ENCODE measurements around the gene TRDN. TPM values are rescaled to one million over a fixed set of nuclear protein-coding genes. Genes with fewer than 3 reads are reported as not detected.
"Not testable (repeated sequence)": the region's sequence is repeated elsewhere in the genome, so short reads cannot be mapped to it uniquely, and the experiment has no call there.

TRDN gene
- total RNA-seq, 1 donor from 2014 or later = not detected

GRCh38 chr6:123589317-123589716 is 47.4 kb downstream of the TRDN start:
- H3K36me3 ChIP-seq (ENCODE audit: control insufficient read depth, insufficient read depth, low read length) = no peaks in the 10 kb centered on the region
- no peak for DNase-seq (ENCODE audit: low read depth)
- TF ChIP-seq CTCF (IDR thresholded peaks at IDR 0.05; ENCODE audit: insufficient read depth, low read length, poor library complexity, severe bottlenecking) = no peak
- H3K4me3 ChIP-seq (ENCODE audit: low read depth, low read length) = no peak overlapping the region
- H3K27me3 ChIP-seq (ENCODE audit: control insufficient read depth, insufficient read depth, low read length) = no peaks in the 10 kb centered on the region

DNA sequence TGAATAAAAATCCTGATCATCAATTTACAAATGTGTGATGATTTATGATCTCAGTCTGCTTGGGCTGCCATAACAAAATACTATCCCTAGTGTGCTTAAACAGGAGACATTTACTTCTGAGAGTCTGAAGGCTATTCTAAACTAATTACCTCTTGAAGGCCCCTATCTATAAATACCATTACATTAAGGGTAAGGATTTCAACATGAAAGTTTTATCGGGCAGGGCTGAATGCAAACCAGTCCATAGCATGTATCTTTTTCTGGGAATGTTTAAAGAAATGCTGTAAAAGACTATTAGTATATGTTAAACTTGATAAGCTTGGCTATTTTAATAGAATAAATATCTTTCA is 48.2 kb downstream of the TRDN start:
- no peak for DNase-seq (ENCODE audit: low read depth)
- no peak for TF ChIP-seq CTCF (IDR thresholded peaks at IDR 0.05; ENCODE audit: insufficient read depth, low read length, poor library complexity, severe bottlenecking)
- Histone ChIP-seq H3K4me3 (ENCODE audit: low read depth, low read length) (no peak overlapping the region), H3K36me3 (ENCODE audit: control insufficient read depth, insufficient read depth, low read length) (no peaks in the 10 kb centered on the region), H3K27me3 (ENCODE audit: control insufficient read depth, insufficient read depth, low read length) (no peaks in the 10 kb centered on the region)

GRCh38 chr6:123587838-123588545 is 48.8 kb downstream of the TRDN start:
- Histone ChIP-seq H3K36me3 (ENCODE audit: control insufficient read depth, insufficient read depth, low read length) (no peaks in the 10 kb centered on the region), H3K27me3 (ENCODE audit: control insufficient read depth, insufficient read depth, low read length) (no peaks in the 10 kb centered on the region), H3K4me3 (ENCODE audit: low read depth, low read length) (no peak overlapping the region)
- no peak for TF ChIP-seq CTCF (IDR thresholded peaks at IDR 0.05; ENCODE audit: insufficient read depth, low read length, poor library complexity, severe bottlenecking)
- no peak for DNase-seq (ENCODE audit: low read depth)

DNA sequence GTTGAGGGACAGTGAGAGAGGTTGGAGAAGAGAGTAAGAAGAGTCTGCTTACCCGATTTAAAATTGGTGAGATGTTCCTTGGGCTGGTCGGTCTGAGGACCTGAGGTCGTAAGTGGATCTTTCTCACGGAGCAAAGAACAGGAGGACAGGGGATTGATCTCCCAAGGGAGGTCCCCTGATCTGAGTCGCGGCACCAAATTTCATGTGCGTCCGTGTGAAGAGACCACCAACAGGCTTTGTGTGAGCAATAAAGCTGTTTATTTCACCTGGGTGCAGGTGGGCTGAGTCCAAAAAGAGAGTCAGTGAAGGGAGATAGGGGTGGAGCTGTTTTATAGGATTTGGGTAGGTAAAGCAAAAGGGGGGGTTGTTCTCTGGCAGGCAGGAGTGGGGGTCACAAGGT is 49.3 kb downstream of the TRDN start:
- not testable (repeated sequence) for H3K27me3 ChIP-seq (ENCODE audit: control insufficient read depth, insufficient read depth, low read length); DNase-seq (ENCODE audit: low read depth); H3K4me3 ChIP-seq (ENCODE audit: low read depth, low read length); H3K36me3 ChIP-seq (ENCODE audit: control insufficient read depth, insufficient read depth, low read length)

DNA sequence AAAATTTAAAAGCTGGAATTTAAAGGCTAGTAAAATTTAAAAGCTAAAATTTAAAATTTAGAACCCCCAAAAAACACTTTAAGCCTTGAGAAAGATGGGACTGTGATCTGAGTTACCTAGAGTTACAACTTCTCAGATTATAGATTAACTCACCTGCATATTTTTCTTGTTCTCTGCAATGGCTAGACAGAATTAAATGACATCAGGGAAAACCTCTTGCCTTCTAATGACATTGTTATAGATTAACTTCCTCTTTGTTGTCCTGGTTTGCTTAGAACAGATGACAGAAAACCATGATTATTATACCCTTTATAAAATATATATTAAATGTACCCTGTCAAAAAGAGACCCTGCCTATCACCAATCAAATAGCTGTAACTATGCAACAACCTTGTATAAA is 56.4 kb downstream of the TRDN start:
- H3K36me3 ChIP-seq (ENCODE audit: control insufficient read depth, insufficient read depth, low read length) = no peaks in the 10 kb centered on the region
- no peaks in the 10 kb centered on the region for H3K27me3 ChIP-seq (ENCODE audit: control insufficient read depth, insufficient read depth, low read length)
- TF ChIP-seq CTCF (IDR thresholded peaks at IDR 0.05; ENCODE audit: insufficient read depth, low read length, poor library complexity, severe bottlenecking) = no peak
- no peak overlapping the region for H3K4me3 ChIP-seq (ENCODE audit: low read depth, low read length)
- DNase-seq (ENCODE audit: low read depth) = peak; percentile 7

DNA sequence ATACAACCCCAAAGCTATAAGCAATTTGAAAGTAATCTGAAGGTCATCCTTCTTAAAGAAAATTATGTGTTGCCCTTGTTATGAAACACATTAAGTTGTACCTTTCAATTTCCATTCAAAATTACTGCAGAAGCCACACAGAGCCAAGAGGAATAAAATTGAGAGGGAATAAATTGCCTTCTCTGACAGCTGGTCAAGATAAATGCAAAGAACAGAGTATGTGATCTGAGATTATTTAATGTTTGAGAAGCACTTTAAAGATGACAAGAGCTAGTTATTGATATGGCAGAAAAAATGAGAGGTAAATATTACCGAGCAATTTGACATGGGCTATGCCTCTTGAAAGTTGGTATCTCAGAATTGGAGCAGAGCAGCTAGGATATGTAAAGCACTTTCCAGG is 61.6 kb downstream of the TRDN start:
- Histone ChIP-seq H3K36me3 (ENCODE audit: control insufficient read depth, insufficient read depth, low read length) (no peaks in the 10 kb centered on the region), H3K4me3 (ENCODE audit: low read depth, low read length) (no peak overlapping the region), H3K27me3 (ENCODE audit: control insufficient read depth, insufficient read depth, low read length) (no peaks in the 10 kb centered on the region)
- no peak for TF ChIP-seq CTCF (IDR thresholded peaks at IDR 0.05; ENCODE audit: insufficient read depth, low read length, poor library complexity, severe bottlenecking)
- DNase-seq (ENCODE audit: low read depth) = no peak
